Measurements from ENCODE around the gene ALG1. TPM values are rescaled to one million over a fixed set of nuclear protein-coding genes. Genes with fewer than 3 reads are reported as not detected.

The ALG1 gene
- total and polyA plus RNA-seq, 2 of the 13 experiments (the other 11 are each of a cell fraction or from before 2014, with no cell fraction given): 43.3 to 75.6 TPM

DNA sequence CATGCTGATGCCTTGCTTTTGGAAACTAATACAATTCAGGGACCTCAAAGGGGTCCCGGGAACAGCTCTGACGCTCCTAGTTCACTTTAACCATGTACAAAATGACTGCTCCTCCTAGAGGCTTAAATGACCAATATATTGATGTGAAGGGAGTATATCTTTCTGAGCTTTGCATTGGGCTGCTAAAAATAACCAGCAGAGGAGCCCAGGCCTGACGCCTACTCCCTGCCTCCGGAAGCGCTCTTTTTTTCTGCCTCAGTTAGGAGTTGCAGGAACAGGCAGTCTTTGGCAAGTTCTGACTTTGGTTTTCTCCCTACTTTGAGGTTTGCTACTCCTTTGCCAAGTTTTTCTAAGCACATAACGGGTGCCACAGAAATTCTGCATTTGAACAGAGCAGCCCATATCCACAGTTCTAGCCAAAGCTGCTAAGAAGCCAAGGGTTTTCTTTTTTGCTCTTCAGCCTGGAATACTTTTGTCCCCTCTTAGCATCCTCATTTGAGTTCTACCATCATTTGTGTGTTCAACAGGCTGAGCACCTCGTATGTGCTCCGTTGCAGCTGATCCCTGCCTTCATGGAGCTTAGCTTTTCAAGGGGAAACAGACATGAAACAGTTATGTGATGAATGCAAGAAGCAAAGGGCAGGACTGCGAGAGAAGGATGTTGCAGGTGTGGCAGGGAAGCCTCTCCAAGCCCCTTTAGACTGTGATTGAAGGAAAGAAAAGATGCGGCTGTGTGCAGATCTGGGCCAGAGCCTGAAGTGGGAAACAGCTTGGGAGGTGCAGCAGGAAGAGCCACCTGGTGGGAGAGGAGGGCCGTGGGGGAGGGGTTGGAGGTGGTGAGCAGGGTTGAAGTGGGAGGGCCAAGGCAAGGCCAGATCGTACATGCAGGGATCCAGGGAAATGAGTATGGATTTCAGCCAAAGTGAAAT lies 35.2 kb upstream of the ALG1 start (continued):
- TF ChIP-seq, protein P1, sequence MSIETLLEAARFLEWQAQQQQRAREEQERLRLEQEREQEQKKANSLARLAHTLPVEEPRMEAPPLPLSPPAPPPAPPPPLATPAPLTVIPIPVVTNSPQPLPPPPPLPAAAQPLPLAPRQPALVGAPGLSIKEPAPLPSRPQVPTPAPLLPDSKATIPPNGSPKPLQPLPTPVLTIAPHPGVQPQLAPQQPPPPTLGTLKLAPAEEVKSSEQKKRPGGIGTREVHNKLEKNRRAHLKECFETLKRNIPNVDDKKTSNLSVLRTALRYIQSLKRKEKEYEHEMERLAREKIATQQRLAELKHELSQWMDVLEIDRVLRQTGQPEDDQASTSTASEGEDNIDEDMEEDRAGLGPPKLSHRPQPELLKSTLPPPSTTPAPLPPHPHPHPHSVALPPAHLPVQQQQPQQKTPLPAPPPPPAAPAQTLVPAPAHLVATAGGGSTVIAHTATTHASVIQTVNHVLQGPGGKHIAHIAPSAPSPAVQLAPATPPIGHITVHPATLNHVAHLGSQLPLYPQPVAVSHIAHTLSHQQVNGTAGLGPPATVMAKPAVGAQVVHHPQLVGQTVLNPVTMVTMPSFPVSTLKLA (IDR thresholded peaks at IDR 0.05): no peak
- TF ChIP-seq ZNF749 (CRISPR knock-in tag; IDR thresholded peaks at IDR 0.05; ENCODE audit: borderline replicate concordance) (no peak; the same call in 1 of the 2 replicates), ZNF501 (CRISPR knock-in tag; IDR thresholded peaks at IDR 0.05) (peak; percentile 83), MIER3 (CRISPR knock-in tag; IDR thresholded peaks at IDR 0.05; ENCODE audit: borderline replicate concordance) (peak; percentile 3; the same call in 1 of the 2 replicates), DNMT1 (CRISPR knock-in tag; IDR thresholded peaks at IDR 0.05) (0 out of 2 replicates have a peak, but pooled peaks have one; percentile 38), SSRP1 (CRISPR knock-in tag; IDR thresholded peaks at IDR 0.05) (no peak; the same call in 1 of the 2 replicates), ZNF3 (CRISPR knock-in tag; IDR thresholded peaks at IDR 0.05) (no peak), CBX5 (CRISPR knock-in tag; IDR thresholded peaks at IDR 0.05; ENCODE audit: borderline replicate concordance) (0 out of 2 replicates have a peak, but pooled peaks have one; percentile 45), ZNF33B (CRISPR knock-in tag; IDR thresholded peaks at IDR 0.05) (no peak), ZSCAN20 (CRISPR knock-in tag; IDR thresholded peaks at IDR 0.05; ENCODE audit: borderline replicate concordance) (no peak), LCORL (IDR thresholded peaks at IDR 0.05) (no peak), LCORL (CRISPR knock-in tag; IDR thresholded peaks at IDR 0.05) (peak; percentile 36; the same call in 1 of the 2 replicates), ZNF644 (CRISPR knock-in tag; IDR thresholded peaks at IDR 0.05; ENCODE audit: low read depth) (peak; percentile 13; the same call in 1 of the 2 replicates), SIN3B (IDR thresholded peaks at IDR 0.05; ENCODE audit: low read length) (no peak), ZNF562 (CRISPR knock-in tag; IDR thresholded peaks at IDR 0.05; ENCODE audit: borderline replicate concordance) (no peak)
- TF ChIP-seq, protein P2, sequence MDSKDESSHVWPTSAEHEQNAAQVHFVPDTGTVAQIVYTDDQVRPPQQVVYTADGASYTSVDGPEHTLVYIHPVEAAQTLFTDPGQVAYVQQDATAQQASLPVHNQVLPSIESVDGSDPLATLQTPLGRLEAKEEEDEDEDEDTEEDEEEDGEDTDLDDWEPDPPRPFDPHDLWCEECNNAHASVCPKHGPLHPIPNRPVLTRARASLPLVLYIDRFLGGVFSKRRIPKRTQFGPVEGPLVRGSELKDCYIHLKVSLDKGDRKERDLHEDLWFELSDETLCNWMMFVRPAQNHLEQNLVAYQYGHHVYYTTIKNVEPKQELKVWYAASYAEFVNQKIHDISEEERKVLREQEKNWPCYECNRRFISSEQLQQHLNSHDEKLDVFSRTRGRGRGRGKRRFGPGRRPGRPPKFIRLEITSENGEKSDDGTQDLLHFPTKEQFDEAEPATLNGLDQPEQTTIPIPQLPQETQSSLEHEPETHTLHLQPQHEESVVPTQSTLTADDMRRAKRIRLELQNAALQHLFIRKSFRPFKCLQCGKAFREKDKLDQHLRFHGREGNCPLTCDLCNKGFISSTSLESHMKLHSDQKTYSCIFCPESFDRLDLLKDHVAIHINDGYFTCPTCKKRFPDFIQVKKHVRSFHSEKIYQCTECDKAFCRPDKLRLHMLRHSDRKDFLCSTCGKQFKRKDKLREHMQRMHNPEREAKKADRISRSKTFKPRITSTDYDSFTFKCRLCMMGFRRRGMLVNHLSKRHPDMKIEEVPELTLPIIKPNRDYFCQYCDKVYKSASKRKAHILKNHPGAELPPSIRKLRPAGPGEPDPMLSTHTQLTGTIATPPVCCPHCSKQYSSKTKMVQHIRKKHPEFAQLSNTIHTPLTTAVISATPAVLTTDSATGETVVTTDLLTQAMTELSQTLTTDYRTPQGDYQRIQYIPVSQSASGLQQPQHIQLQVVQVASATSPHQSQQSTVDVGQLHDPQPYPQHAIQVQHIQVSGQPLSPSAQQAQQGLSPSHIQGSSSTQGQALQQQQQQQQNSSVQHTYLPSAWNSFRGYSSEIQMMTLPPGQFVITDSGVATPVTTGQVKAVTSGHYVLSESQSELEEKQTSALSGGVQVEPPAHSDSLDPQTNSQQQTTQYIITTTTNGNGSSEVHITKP (CRISPR knock-in tag; IDR thresholded peaks at IDR 0.05; ENCODE audit: low read depth): no peak
- TF ChIP-seq, protein P3, sequence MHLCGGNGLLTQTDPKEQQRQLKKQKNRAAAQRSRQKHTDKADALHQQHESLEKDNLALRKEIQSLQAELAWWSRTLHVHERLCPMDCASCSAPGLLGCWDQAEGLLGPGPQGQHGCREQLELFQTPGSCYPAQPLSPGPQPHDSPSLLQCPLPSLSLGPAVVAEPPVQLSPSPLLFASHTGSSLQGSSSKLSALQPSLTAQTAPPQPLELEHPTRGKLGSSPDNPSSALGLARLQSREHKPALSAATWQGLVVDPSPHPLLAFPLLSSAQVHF (CRISPR knock-in tag; IDR thresholded peaks at IDR 0.05): no peak
